ENCODE measurements around the gene CBX1.

- TF ChIP-seq CTCF (IDR thresholded peaks at IDR 0.05) (no peak), POLR2A (IDR thresholded peaks at IDR 0.05) (no peak)
Measured at GRCh38 chr17:48100591-48101011, 677 bp downstream of the CBX1 start.
